MM.1S (cell line): ENCODE results near the gene TEAD2.

Experiments used
- DNase-seq: peaks from one replicate; pipeline ENCODE4 v3.0.0-alpha.2; 2015
- H2AFZ ChIP-seq: fragments of 300-600 bp; sonication (generic); 2 replicates; pipeline ENCODE4 v1.6.0; 2016; ENCODE audit warnings: antibody characterized with exemption, low read length
- H3F3A ChIP-seq: fragments of 300-600 bp; sonication (generic); 2 replicates; pipeline ENCODE4 v1.6.1; 2016; ENCODE audit warnings: mild to moderate bottlenecking, antibody characterized with exemption, low read length, moderate library complexity, mixed read lengths; ENCODE audit not compliant: insufficient read depth
- H3K27ac ChIP-seq: fragments of 300-600 bp; sonication (generic); 2 replicates; pipeline ENCODE4 v1.5.1; 2016; ENCODE audit warnings: mild to moderate bottlenecking, low read length
- H3K27me3 ChIP-seq: fragments of 300-600 bp; sonication (generic); replicated peaks from 2 replicates; pipeline ENCODE4 v1.6.0; 2016; ENCODE audit warnings: low read length; ENCODE audit not compliant: insufficient read depth
- H3K36me3 ChIP-seq: fragments of 300-600 bp; sonication (generic); replicated peaks from 2 replicates; pipeline ENCODE4 v1.6.1; 2016; ENCODE audit warnings: mild to moderate bottlenecking, low read length, mixed read lengths; ENCODE audit not compliant: insufficient read depth
- H3K4me1 ChIP-seq: fragments of 300-600 bp; sonication (generic); 2 replicates; pipeline ENCODE4 v1.6.1; 2016; ENCODE audit warnings: low read length, mixed read lengths
- H3K4me2 ChIP-seq: fragments of 300-600 bp; sonication (generic); 2 replicates; pipeline ENCODE4 v1.6.0; 2016; ENCODE audit warnings: low read depth, low read length
- H3K4me3 ChIP-seq: fragments of 300-600 bp; sonication (generic); 2 replicates; pipeline ENCODE4 v1.5.1; 2016; ENCODE audit warnings: low read length, mixed read lengths
- H3K79me2 ChIP-seq: fragments of 300-600 bp; sonication (generic); 2 replicates; pipeline ENCODE4 v1.6.1; 2016; ENCODE audit warnings: mixed run types, low read length, mixed read lengths
- H3K9ac ChIP-seq: fragments of 300-600 bp; sonication (generic); 2 replicates; pipeline ENCODE4 v1.6.1; 2016; ENCODE audit warnings: low read length, mixed read lengths
- H3K9me2 ChIP-seq: fragments of 300-600 bp; sonication (generic); replicated peaks from 2 replicates; pipeline ENCODE4 v1.6.1; 2016; ENCODE audit warnings: mild to moderate bottlenecking, low read length, mixed read lengths; ENCODE audit not compliant: insufficient read depth
- H3K9me3 ChIP-seq: fragments of 300-600 bp; sonication (generic); replicated peaks from 2 replicates; pipeline ENCODE4 v1.6.1; 2016; ENCODE audit warnings: mild to moderate bottlenecking, low read length, mixed read lengths; ENCODE audit not compliant: insufficient read depth
- H4K20me1 ChIP-seq: fragments of 300-600 bp; sonication (generic); 2 replicates; pipeline ENCODE4 v1.6.1; 2016; ENCODE audit warnings: mild to moderate bottlenecking, low read length, moderate library complexity, mixed read lengths; ENCODE audit not compliant: insufficient read depth
- CTCF ChIP-seq: fragments of 300-600 bp; sonication (generic); IDR thresholded peaks from 2 replicates; pipeline ENCODE4 v1.5.1; 2016; ENCODE audit warnings: antibody characterized with exemption, low read length, mixed read lengths
- EZH2 ChIP-seq: fragments of 300-600 bp; sonication (generic); optimal IDR thresholded peaks from 2 replicates; pipeline ENCODE3; 2017; ENCODE audit warnings: low read depth, mild to moderate bottlenecking, antibody characterized with exemption, low read length, mixed read lengths
- EZH2phosphoT487 ChIP-seq: fragments of 300-600 bp; sonication (generic); IDR thresholded peaks from 2 replicates; pipeline ENCODE4 v1.6.1; 2018; ENCODE audit warnings: antibody characterized with exemption, low read length

The TEAD2 gene

DNA sequence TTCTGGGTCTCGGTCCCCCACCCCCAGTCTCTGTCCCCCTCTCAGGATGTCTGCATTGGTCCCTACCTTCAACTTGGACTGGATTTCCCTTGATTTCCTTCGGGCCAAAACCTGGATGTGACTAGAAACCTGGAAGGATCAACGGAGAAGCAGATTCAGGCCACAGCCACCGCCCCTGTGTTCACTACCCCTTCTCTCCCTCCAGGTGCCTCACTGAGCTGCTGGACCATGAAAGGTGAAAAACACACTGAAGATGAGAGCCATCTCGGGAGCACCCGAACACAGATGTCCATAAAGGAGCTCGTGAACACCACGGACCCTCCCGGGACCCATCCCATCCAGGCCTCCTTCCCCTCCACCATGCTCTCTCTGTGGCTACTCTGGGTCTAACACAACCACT, 5.0 kb downstream of the TEAD2 start:
- Histone ChIP-seq H2AFZ (no peak overlapping the region), H3K27ac (no peak overlapping the region), H4K20me1 (no peaks in the 10 kb centered on the region), H3F3A (no peaks in the 10 kb centered on the region), H3K27me3 (peaks cover 97% of the 10 kb centered on the region), H3K9ac (no peak overlapping the region), H3K36me3 (no peaks in the 10 kb centered on the region), H3K4me3 (no peak overlapping the region), H3K4me1 (no peaks in the 10 kb centered on the region), H3K9me2 (no peaks in the 10 kb centered on the region), H3K4me2 (no peak overlapping the region), H3K9me3 (no peaks in the 10 kb centered on the region), H3K79me2 (no peaks in the 10 kb centered on the region)
- DNase-seq: no peak
- TF ChIP-seq CTCF (no peak), EZH2 (no peak), EZH2phosphoT487 (no peak)

DNA sequence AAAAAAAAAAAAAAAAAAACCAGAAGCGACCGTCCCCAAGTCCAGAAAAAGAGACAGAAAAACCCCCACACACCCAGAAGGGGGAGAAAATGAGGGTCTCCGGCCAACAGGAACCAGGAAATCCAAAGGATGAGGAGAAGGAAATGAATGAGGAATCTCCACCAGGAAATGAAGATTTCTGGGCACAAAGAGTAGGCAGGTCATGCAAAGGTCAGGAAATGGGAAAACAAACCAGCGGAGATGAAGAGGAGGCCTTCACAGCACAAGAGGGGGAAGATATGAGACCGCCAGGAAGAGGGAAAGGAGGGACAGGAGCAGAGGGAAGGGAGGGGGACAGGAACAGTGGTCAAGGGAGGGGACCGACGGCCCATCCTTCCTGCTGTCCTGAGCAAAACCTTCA, 5.8 kb downstream of the TEAD2 start:
- H3K79me2 ChIP-seq: no peaks in the 10 kb centered on the region
- no peak overlapping the region for H3K9ac ChIP-seq
- no peaks in the 10 kb centered on the region for H3K36me3 ChIP-seq
- H3K4me2 ChIP-seq: no peak overlapping the region
- no peak overlapping the region for H3K27ac ChIP-seq
- H3K27me3 ChIP-seq: peaks cover 97% of the 10 kb centered on the region
- TF ChIP-seq CTCF (no peak), EZH2 (no peak), EZH2phosphoT487 (no peak)
- H4K20me1 ChIP-seq: no peaks in the 10 kb centered on the region
- no peak overlapping the region for H2AFZ ChIP-seq
- H3K4me1 ChIP-seq: no peaks in the 10 kb centered on the region
- no peaks in the 10 kb centered on the region for H3K9me2 ChIP-seq
- no peaks in the 10 kb centered on the region for H3K9me3 ChIP-seq
- DNase-seq: no peak
- no peak overlapping the region for H3K4me3 ChIP-seq
- no peaks in the 10 kb centered on the region for H3F3A ChIP-seq

DNA sequence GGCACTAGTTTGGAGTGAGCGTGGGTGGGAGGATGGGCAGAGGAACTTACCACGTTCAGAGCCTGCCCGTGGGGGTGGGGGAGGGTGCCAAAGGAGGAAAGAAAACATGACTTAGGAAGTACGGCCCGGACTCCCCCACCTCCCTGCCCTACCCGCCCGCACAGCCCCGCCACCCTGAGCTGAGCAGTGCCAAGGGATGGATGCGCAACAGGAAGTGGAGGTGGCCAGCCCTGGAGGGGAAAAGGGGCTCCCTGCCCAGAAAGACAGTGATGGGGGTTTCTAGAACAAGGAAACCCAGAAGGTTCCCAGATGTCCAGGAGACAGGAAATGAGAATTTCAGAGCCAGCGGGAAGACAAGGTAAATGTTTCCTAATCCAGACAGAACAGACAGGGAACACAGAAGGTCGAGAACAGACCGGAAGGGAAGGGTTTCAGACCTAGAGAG, 6.3 kb downstream of the TEAD2 start:
- H3K4me3 ChIP-seq: no peak overlapping the region
- peaks cover 97% of the 10 kb centered on the region for H3K27me3 ChIP-seq
- no peak overlapping the region for H2AFZ ChIP-seq
- no peak overlapping the region for H3K9ac ChIP-seq
- no peaks in the 10 kb centered on the region for H3K9me2 ChIP-seq
- H3K79me2 ChIP-seq: no peaks in the 10 kb centered on the region
- H3K9me3 ChIP-seq: no peaks in the 10 kb centered on the region
- H4K20me1 ChIP-seq: no peaks in the 10 kb centered on the region
- DNase-seq: no peak
- no peak overlapping the region for H3K27ac ChIP-seq
- H3K4me1 ChIP-seq: no peaks in the 10 kb centered on the region
- no peaks in the 10 kb centered on the region for H3K36me3 ChIP-seq
- no peaks in the 10 kb centered on the region for H3F3A ChIP-seq
- H3K4me2 ChIP-seq: no peak overlapping the region
- TF ChIP-seq EZH2phosphoT487: no peak
- no peak for TF ChIP-seq CTCF
- no peak for TF ChIP-seq EZH2
